ENCODE measurements around the gene SENP8. TPM values are rescaled to one million over a fixed set of nuclear protein-coding genes. Genes with fewer than 3 reads are reported as not detected.

SENP8 gene
- total and polyA plus RNA-seq, 10 donors = 0.57 to 3.0 (median 1.4) TPM

- H3K27ac ChIP-seq = no peak overlapping the region
- H3K4me3 ChIP-seq = no peak overlapping the region
- intact Hi-C loops (cut with DNase I; ENCODE audit: low total_unique reads) = no loop called here
- no peaks in the 10 kb centered on the region for H3K36me3 ChIP-seq
- no peak for TF ChIP-seq CTCF (IDR thresholded peaks at IDR 0.05 in 8 of 11, conservative IDR thresholded peaks at IDR 0.05 in 3 of 11)
- no peak for TF ChIP-seq POLR2A (IDR thresholded peaks at IDR 0.05)
- no peak for TF ChIP-seq POLR2AphosphoS5 (IDR thresholded peaks at IDR 0.05)
- WGBS, 5 donors = 91 to 98% (median 96%) methylated on average over 1 of the region's 1 CpG
- H3K27me3 ChIP-seq (replicated peaks in 1 of 7) = no peaks in the 10 kb centered on the region
- H3K9me3 ChIP-seq = no peaks in the 10 kb centered on the region
- DNase-seq = no peak
- no peaks in the 10 kb centered on the region for H3K4me1 ChIP-seq
Observed at GRCh38 chr15:72133211-72133610, 15.0 kb downstream of the SENP8 start.

GRCh38 chr15:72135719-72136118 lies 17.5 kb downstream of the SENP8 start:
- H3K27ac ChIP-seq = no peak overlapping the region
- no peaks in the 10 kb centered on the region for H3K27me3 ChIP-seq (replicated peaks in 1 of 7)
- H3K4me1 ChIP-seq = peaks cover 0 to under 1% (median 0%) of the 10 kb centered on the region in 6 donors
- TF ChIP-seq CTCF (IDR thresholded peaks at IDR 0.05 in 8 of 11, conservative IDR thresholded peaks at IDR 0.05 in 3 of 11) = no peak
- no peak for TF ChIP-seq POLR2A (IDR thresholded peaks at IDR 0.05)
- TF ChIP-seq POLR2AphosphoS5 (IDR thresholded peaks at IDR 0.05) = no peak
- WGBS, 5 donors = 84 to 88% (median 88%) methylated on average over 2 of the region's 2 CpGs
- no peak overlapping the region for H3K4me3 ChIP-seq
- H3K36me3 ChIP-seq = no peaks in the 10 kb centered on the region
- no peak for DNase-seq
- intact Hi-C loops (cut with DNase I; ENCODE audit: low total_unique reads) = no loop called here
- no peaks in the 10 kb centered on the region for H3K9me3 ChIP-seq

GRCh38 chr15:72136170-72137051 lies 18.2 kb downstream of the SENP8 start:
- Histone ChIP-seq H3K9me3 (no peaks in the 10 kb centered on the region), H3K4me1 (peaks cover 0 to 7% (median 0%) of the 10 kb centered on the region in 6 donors), H3K4me3 (no peak overlapping the region), H3K36me3 (no peaks in the 10 kb centered on the region), H3K27ac (no peak overlapping the region), H3K27me3 (replicated peaks in 1 of 7) (no peaks in the 10 kb centered on the region)
- WGBS, 5 donors = 89 to 93% (median 91%) methylated on average over 4 of the region's 4 CpGs
- intact Hi-C loops (cut with DNase I; ENCODE audit: low total_unique reads) = no loop called here
- DNase-seq = no peak
- no peak for TF ChIP-seq CTCF (IDR thresholded peaks at IDR 0.05 in 8 of 11, conservative IDR thresholded peaks at IDR 0.05 in 3 of 11)
- no peak for TF ChIP-seq POLR2A (IDR thresholded peaks at IDR 0.05)
- no peak for TF ChIP-seq POLR2AphosphoS5 (IDR thresholded peaks at IDR 0.05)

GRCh38 chr15:72139667-72140066 lies 21.5 kb downstream of the SENP8 start:
- 87 to 97% (median 96%) methylated on average over 4 of the region's 4 CpGs for WGBS, 5 donors
- TF ChIP-seq POLR2AphosphoS5 (IDR thresholded peaks at IDR 0.05) = no peak
- no peak for TF ChIP-seq CTCF (IDR thresholded peaks at IDR 0.05 in 8 of 11, conservative IDR thresholded peaks at IDR 0.05 in 3 of 11)
- TF ChIP-seq POLR2A (IDR thresholded peaks at IDR 0.05) = no peak

More at GRCh38 chr15:72139667-72140066, 21.5 kb downstream of the SENP8 start:
- no peak overlapping the region for H3K4me3 ChIP-seq
- H3K4me1 ChIP-seq = peaks cover 0 to 17% (median 0%) of the 10 kb centered on the region in 6 donors
- H3K27ac ChIP-seq = no peak overlapping the region
- no peak for DNase-seq
- H3K27me3 ChIP-seq (replicated peaks in 1 of 7) = no peaks in the 10 kb centered on the region
- intact Hi-C loops (cut with DNase I; ENCODE audit: low total_unique reads) = no loop called here
- no peaks in the 10 kb centered on the region for H3K9me3 ChIP-seq
- no peaks in the 10 kb centered on the region for H3K36me3 ChIP-seq
